Measurements from ENCODE around the gene FARSA. TPM values are rescaled to one million over a fixed set of nuclear protein-coding genes. Genes with fewer than 3 reads are reported as not detected.
"Not testable (repeated sequence)": the region's sequence is repeated elsewhere in the genome, so short reads cannot be mapped to it uniquely, and the experiment has no call there.

Gene FARSA
- total RNA-seq, result 10 to 100 TPM; 22.9 to 46.2 (median 29.0) TPM
- long read RNA-seq, transcript FARSA-201 (13 exons, 1,814 nt), result major isoform, 11 of 14 reads
- long read RNA-seq, partial matches to known transcripts, result 3 of 14 reads
- long read RNA-seq, other reads (novel, unspliced or antisense), result 0 of 14 reads

- ATAC-seq (peak; percentile 73 to 82 (median 78)), DNase-seq (peak; percentile 92 to 95 (median 94))
- Histone ChIP-seq H3K27me3 (no peaks in the 10 kb centered on the region), H3K9me3 (no peaks in the 10 kb centered on the region), H3K27ac (peak within 1 kb of the TSS; percentile 61 to 69 (median 66)), H3K4me1 (peaks cover 0 to 22% (median 11%) of the 10 kb centered on the region in 4 donors), H3K36me3 (peaks cover 0 to 20% (median 10%) of the 10 kb centered on the region in 4 donors), H3K4me3 (peak within 1 kb of the TSS; percentile 95 to 99 (median 99))
- TF ChIP-seq, protein P1, sequence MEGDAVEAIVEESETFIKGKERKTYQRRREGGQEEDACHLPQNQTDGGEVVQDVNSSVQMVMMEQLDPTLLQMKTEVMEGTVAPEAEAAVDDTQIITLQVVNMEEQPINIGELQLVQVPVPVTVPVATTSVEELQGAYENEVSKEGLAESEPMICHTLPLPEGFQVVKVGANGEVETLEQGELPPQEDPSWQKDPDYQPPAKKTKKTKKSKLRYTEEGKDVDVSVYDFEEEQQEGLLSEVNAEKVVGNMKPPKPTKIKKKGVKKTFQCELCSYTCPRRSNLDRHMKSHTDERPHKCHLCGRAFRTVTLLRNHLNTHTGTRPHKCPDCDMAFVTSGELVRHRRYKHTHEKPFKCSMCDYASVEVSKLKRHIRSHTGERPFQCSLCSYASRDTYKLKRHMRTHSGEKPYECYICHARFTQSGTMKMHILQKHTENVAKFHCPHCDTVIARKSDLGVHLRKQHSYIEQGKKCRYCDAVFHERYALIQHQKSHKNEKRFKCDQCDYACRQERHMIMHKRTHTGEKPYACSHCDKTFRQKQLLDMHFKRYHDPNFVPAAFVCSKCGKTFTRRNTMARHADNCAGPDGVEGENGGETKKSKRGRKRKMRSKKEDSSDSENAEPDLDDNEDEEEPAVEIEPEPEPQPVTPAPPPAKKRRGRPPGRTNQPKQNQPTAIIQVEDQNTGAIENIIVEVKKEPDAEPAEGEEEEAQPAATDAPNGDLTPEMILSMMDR (IDR thresholded peaks at IDR 0.05), result no peak
- TF ChIP-seq POLR2A (IDR thresholded peaks at IDR 0.05), result peak; percentile 43
- intact Hi-C loops (cut with DNase I), result loop anchor here in 1 of 2 donors (10.0 kb wide), 1 partner anchor 49 kb away; the partner anchor contains the start of genes DNASE2 and KLF1
- under 1% methylated on average over 16 of the region's 51 CpGs for WGBS (ENCODE audit: insufficient coverage, low coverage, low lambda C conversion rate, missing lambda C conversion rate)
Measured at GRCh38 chr19:12933287-12934072, at the start of gene FARSA. FARSA (minus strand) TSS chr19:12933711; CDS start chr19:12933696, 15 bp downstream.

DNA sequence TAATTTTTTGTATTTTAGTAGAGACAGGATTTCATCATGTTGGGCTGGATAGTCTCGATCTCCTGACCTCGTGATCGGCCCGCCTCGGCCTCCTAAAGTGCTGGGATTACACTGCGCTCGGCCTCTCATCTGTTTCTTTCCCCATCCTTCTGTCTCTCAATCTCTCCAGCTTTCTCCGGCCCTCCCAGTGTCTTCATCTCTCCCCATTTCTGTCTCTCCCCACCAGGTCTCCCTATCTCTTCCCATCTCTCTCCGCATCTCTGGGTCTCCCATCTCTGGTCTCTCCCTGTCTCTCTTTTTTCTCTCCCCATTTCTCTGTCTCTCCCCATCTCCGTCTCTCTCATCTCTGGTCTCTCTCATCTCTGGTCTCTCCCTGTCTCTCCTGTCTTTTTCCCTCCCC, 49.6 kb upstream of the FARSA start:
- TF ChIP-seq, protein P1 (IDR thresholded peaks at IDR 0.05), result no peak
- no peak for TF ChIP-seq POLR2A (IDR thresholded peaks at IDR 0.05)
- no peaks in the 10 kb centered on the region for H3K9me3 ChIP-seq
- ATAC-seq (no peak), DNase-seq (no peak)
- H3K4me1 ChIP-seq, result no peaks in the 10 kb centered on the region
- intact Hi-C loops (cut with DNase I), result loop anchor here in 1 of 2 donors (5.0 kb wide), 2 partner anchors 54 to 109 kb away; no protein-coding TSS in a partner anchor
- no peaks in the 10 kb centered on the region for H3K36me3 ChIP-seq
- H3K27ac ChIP-seq, result no peak overlapping the region
- no peak overlapping the region for H3K4me3 ChIP-seq
- WGBS (ENCODE audit: insufficient coverage, low coverage, low lambda C conversion rate, missing lambda C conversion rate), result 34% methylated on average over 10 of the region's 10 CpGs
- H3K27me3 ChIP-seq, result no peaks in the 10 kb centered on the region

DNA sequence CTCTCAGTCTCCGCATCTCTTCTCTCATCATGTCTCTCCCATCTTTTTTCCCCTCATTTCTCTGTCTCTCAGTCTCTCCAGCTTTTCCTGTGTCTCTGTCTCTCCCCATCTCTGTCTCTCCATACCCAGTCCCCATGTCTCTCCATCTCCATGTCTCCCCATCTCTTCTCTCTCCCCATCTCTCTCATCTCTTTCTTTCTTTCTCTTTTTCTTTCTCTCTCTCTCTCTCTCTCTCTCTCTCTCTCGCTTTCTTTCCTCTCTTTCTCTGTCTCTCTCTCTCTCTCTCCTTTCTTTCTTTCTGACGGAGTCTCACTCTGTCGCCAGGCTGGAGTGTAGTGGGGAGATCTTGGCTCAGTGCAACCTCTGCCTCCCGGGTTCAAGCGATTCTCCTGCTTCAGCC, 49.1 kb upstream of the FARSA start:
- TF ChIP-seq, protein P1 (IDR thresholded peaks at IDR 0.05), result no peak
- intact Hi-C loops (cut with DNase I), result loop anchor here in 1 of 2 donors (5.0 kb wide), 2 partner anchors 55 to 110 kb away; no protein-coding TSS in a partner anchor
- Histone ChIP-seq H3K4me3 (no peak overlapping the region), H3K27ac (no peak overlapping the region), H3K4me1 (peaks cover 0 to under 1% (median 0%) of the 10 kb centered on the region in 4 donors), H3K9me3 (no peaks in the 10 kb centered on the region), H3K36me3 (no peaks in the 10 kb centered on the region), H3K27me3 (no peaks in the 10 kb centered on the region)
- DNase-seq (no peak), ATAC-seq (no peak)
- 83% methylated on average over 5 of the region's 6 CpGs for WGBS (ENCODE audit: insufficient coverage, low coverage, low lambda C conversion rate, missing lambda C conversion rate)

DNA sequence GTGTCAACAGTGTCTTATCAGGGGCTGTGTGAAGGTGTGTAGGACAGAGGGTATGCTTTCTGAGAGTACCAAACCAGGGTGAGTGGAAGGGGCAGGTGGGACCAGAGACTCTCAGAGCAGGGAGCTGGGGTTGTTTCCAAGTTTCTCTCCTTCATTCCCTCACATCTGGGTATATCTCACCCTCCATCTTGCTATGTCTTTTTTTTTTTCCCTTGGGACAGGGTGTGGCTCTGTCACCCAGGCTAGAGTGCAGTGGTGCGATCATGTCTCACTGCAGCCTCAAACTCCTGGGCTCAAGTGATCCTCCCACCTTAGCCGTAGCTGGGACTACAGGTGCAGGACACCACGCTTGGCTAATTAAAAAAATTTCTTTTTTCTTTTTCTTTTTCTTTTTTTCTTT, 46.5 kb upstream of the FARSA start:
- TF ChIP-seq, protein P1 (IDR thresholded peaks at IDR 0.05), result no peak
- no peak for TF ChIP-seq POLR2A (IDR thresholded peaks at IDR 0.05)
- DNase-seq, result no peak
- H3K9me3 ChIP-seq, result no peaks in the 10 kb centered on the region
- H3K36me3 ChIP-seq, result no peaks in the 10 kb centered on the region
- H3K4me1 ChIP-seq, result peaks cover 0 to 4% (median 0%) of the 10 kb centered on the region in 4 donors
- no peak overlapping the region for H3K27ac ChIP-seq
- no peak for ATAC-seq
- intact Hi-C loops (cut with DNase I), result loop anchor here (2.0 to 10.0 kb wide), 5 partner anchors 57 to 285 kb away; no protein-coding TSS in a partner anchor
- WGBS (ENCODE audit: insufficient coverage, low coverage, low lambda C conversion rate, missing lambda C conversion rate), result 89% methylated on average over 3 of the region's 3 CpGs
- H3K27me3 ChIP-seq, result no peaks in the 10 kb centered on the region
- H3K4me3 ChIP-seq, result no peak overlapping the region

DNA sequence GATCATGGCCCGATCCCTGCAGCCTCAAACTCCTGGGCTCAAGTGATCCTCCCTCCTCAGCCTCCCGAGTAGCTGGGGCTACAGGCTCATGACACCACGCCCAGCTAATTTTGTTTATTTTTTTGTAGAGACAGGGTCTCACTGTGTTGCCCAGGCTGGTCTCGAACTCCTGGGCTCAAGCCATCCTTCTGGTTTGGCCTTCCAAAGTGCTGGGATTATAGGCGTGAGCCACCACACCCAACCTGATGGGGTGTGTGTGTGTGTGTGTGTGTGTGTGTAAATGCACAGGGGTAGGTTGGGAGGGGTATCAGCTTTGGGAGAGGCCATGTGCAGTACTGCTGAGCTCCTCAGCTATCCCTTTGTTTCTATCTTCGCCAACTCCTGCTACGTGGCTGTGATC, 42.6 kb upstream of the FARSA start:
- not testable (repeated sequence) for DNase-seq, H3K27me3 ChIP-seq, H3K36me3 ChIP-seq, H3K4me1 ChIP-seq, H3K27ac ChIP-seq, H3K4me3 ChIP-seq, H3K9me3 ChIP-seq, ATAC-seq
- intact Hi-C loops (cut with DNase I), result loop anchor here (10.0 kb wide), 2 partner anchors 279 to 289 kb away; no protein-coding TSS in a partner anchor
- 75% methylated on average over 6 of the region's 7 CpGs for WGBS (ENCODE audit: insufficient coverage, low coverage, low lambda C conversion rate, missing lambda C conversion rate)
